ENCODE measurements around the gene COL11A1.
"Not testable (repeated sequence)": the region's sequence is repeated elsewhere in the genome, so short reads cannot be mapped to it uniquely, and the experiment has no call there.

Gene COL11A1

GRCh38 chr1:102833151-102833550 lies 275.2 kb downstream of the COL11A1 start:
- Histone ChIP-seq H3K27me3 (ENCODE audit: insufficient read depth, low read depth, severe bottlenecking) (no peaks in the 10 kb centered on the region), H3K4me3 (ENCODE audit: low read depth, low read length) (no peak overlapping the region), H3K27ac (no peak overlapping the region), H3K9me3 (ENCODE audit: severe bottlenecking) (no peaks in the 10 kb centered on the region), H3K36me3 (no peaks in the 10 kb centered on the region)
- no peak for DNase-seq
- no peak for TF ChIP-seq CTCF (IDR thresholded peaks at IDR 0.05; ENCODE audit: low read depth, low read length)

GRCh38 chr1:102826706-102827105 lies 281.6 kb downstream of the COL11A1 start:
- not testable (repeated sequence) for H3K4me3 ChIP-seq (ENCODE audit: low read depth, low read length)

More at GRCh38 chr1:102826706-102827105, 281.6 kb downstream of the COL11A1 start:
- H3K9me3 ChIP-seq (ENCODE audit: severe bottlenecking); H3K36me3 ChIP-seq; DNase-seq; H3K27ac ChIP-seq; H3K27me3 ChIP-seq (ENCODE audit: insufficient read depth, low read depth, severe bottlenecking): not testable (repeated sequence)
